LNCAP (cell line): ENCODE data around the gene ZNF155.

Source experiments
- CTCF ChIP-seq: fragments of 450-650 bp; IDR thresholded peaks from 2 replicates; pipeline ENCODE4 v1.5.1; 2017; ENCODE audit warnings: mild to moderate bottlenecking

Gene ZNF155

GRCh38 chr19:44002212-44002565, 18.2 kb downstream of the ZNF155 start:
- no peak for TF ChIP-seq CTCF

GRCh38 chr19:44002566-44003460, 18.8 kb downstream of the ZNF155 start, which contains the start of gene ZNF230:
TSS of gene ZNF230 (plus strand) at chr19:44002957. CDS start at chr19:44007079, 4,122 bp downstream.
- TF ChIP-seq CTCF = no peak

- no peak for TF ChIP-seq CTCF
Measured at GRCh38 chr19:44003461-44004009, 19.5 kb downstream of the ZNF155 start.

GRCh38 chr19:44005973-44006372, 22.0 kb downstream of the ZNF155 start:
- TF ChIP-seq CTCF = no peak

- TF ChIP-seq CTCF = no peak
Measured at GRCh38 chr19:44007473-44007872, 23.5 kb downstream of the ZNF155 start.

GRCh38 chr19:44010468-44010867, 26.5 kb downstream of the ZNF155 start:
- no peak for TF ChIP-seq CTCF

GRCh38 chr19:44019498-44019897, 35.5 kb downstream of the ZNF155 start:
- TF ChIP-seq CTCF = no peak
